Measurements from ENCODE around the gene POLR3GL. TPM values are rescaled to one million over a fixed set of nuclear protein-coding genes. Genes with fewer than 3 reads are reported as not detected.

POLR3GL gene
- total RNA-seq, 1 donor from 2014 or later, result 21.8 TPM

DNA sequence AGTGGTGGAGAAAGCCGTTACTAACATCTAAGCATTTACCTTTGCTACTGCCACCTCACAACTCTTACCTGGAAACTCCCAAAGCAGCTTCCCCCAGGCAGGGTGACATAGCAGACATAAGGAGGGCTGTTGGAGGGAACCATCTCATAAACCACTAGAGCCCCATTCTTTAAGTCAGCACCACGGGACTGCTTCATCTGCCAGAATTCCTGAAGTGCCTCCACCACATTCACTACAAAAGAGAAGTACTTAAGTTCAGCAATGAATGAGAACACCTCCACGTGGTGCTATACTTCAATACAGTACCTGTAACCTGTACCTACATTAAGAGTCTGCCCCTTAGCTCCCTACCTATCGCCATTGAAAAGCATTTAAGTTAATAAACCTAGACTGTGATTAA is 16.9 kb upstream of the POLR3GL start:
- intact Hi-C loops (cut with micrococcal nuclease), result no loop called here

GRCh38 chr1:145949219-145949618 is 15.3 kb upstream of the POLR3GL start:
- intact Hi-C loops (cut with micrococcal nuclease), result no loop called here

GRCh38 chr1:145951526-145951925 is 13.0 kb upstream of the POLR3GL start:
- intact Hi-C loops (cut with micrococcal nuclease), result no loop called here

- intact Hi-C loops (cut with micrococcal nuclease), result no loop called here
Measured at GRCh38 chr1:145952903-145953302, 11.6 kb upstream of the POLR3GL start.

GRCh38 chr1:145953861-145954260 is 10.6 kb upstream of the POLR3GL start:
- intact Hi-C loops (cut with micrococcal nuclease), result no loop called here

DNA sequence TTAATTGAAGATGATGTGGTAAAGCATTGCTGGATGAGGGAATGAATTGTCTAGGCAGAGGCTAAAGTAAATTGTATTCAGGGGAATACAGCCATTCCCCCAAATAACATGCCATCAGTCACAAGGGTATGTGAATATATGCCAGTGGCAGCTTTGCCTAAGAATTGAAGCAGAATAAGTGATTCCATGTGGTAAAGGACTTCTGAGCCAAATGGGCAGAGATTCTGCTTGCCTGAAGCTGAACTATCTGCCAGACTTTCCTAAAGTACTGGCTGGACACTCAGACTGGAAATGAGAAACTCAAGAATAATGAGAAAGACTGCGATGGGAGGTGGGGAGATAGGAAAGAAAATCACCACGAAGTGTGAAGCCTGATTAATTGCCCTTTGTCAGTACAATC is 9.1 kb upstream of the POLR3GL start:
- intact Hi-C loops (cut with micrococcal nuclease), result no loop called here

GRCh38 chr1:145956361-145956760 is 8.1 kb upstream of the POLR3GL start:
- intact Hi-C loops (cut with micrococcal nuclease), result loop anchor here (1.0 to 2.0 kb wide), 4 partner anchors 8 to 80 kb away; partner anchors contain the start of genes ANKRD34A, PEX11B, POLR3GL and TXNIP

DNA sequence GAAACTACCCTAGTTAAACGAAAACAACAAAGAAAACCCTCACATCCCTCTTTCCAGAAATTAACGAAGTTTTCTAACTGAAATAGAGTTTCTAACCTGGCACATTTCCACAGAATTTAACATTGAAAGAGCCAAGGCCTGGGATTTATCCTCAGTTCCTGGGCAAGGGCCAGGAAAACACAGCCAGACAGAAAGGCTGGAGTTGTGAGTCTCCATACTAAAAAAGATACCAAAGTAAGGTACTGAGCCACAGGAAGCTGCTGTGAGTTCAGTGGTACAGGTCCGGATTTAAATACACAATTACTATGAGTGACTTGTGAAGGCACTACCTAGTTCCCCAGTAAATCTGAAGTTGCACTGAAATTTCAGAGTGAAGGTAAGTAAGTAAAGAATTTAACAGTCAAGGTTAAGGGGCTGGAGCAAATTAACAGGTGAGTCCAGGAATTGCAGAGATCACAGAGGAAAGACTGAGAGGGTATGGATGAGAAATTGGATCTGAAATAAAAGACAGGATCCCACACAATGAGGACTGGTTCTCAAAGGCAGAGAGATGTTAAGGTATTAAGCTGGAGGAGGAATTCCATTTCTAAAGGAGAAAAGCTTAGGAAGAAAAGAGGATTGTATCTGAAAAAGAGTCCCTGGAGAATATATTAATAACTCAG is 7.6 kb upstream of the POLR3GL start:
- intact Hi-C loops (cut with micrococcal nuclease), result loop anchor here (1.0 to 2.0 kb wide), 4 partner anchors 7 to 80 kb away; partner anchors contain the start of genes ANKRD34A, PEX11B, POLR3GL and TXNIP

DNA sequence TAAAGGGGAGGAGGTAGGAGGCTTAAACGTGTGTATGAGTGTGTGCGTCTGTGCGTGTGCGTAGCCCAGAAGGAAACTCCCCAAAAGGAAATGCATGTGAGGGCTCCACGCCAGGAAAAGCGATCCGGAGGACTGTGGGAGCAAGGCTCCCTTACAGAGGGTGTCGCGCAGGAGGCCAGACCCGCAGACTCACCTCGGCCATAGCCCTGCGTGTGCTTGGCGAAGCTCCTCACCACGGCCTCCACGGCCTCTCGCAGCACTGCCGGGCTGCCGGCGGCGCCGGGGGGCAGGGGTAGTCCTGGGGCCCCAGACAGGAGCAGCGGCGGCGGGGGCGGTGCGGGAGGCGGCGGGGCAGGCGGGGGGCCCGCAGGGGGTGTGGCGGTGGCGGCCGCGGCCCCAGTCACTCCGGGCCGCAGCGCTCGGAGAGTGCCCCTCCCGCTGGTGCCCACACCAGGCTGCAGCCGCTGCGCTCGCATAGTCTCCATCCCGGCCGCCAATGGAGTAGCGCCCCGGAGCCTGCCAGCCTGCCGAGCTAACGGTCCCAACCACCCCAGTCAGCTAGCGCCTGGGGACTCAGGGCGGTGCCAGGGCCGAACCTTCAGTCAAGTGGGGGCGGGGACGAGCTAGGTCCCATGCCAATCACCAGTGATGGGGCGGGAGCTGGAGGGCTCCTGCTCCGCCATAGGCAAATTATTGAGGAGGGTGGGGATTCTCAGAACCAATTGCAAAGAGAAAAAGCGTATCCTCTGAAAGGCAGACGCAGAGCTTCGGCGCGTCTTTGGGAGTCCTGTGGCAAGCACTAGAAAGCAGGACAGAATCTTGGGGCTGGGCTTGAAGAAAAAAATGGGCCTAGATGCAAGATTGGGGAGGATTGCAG is 6.8 kb upstream of the POLR3GL start, which contains the start of gene LIX1L:
Gene LIX1L (minus strand): TSS at position 575 of the 877 bp plus-strand sequence. CDS start 90 bp downstream, at position 485.
- intact Hi-C loops (cut with micrococcal nuclease), result loop anchor here (1.0 to 2.0 kb wide), 7 partner anchors 22 to 98 kb away; partner anchors contain the start of genes ANKRD35, PEX11B, PIAS3 and RBM8A

- intact Hi-C loops (cut with micrococcal nuclease), result loop anchor here (1.0 to 2.0 kb wide), 4 partner anchors 21 to 99 kb away; partner anchors contain the start of genes ANKRD35, PIAS3 and RBM8A
Measured at GRCh38 chr1:145958734-145959133, 5.8 kb upstream of the POLR3GL start.

GRCh38 chr1:145959333-145959732 is 5.2 kb upstream of the POLR3GL start:
- intact Hi-C loops (cut with micrococcal nuclease), result loop anchor here (2.0 kb wide), 2 partner anchors 33 to 75 kb away; partner anchors contain the start of genes ANKRD35 and RBM8A

DNA sequence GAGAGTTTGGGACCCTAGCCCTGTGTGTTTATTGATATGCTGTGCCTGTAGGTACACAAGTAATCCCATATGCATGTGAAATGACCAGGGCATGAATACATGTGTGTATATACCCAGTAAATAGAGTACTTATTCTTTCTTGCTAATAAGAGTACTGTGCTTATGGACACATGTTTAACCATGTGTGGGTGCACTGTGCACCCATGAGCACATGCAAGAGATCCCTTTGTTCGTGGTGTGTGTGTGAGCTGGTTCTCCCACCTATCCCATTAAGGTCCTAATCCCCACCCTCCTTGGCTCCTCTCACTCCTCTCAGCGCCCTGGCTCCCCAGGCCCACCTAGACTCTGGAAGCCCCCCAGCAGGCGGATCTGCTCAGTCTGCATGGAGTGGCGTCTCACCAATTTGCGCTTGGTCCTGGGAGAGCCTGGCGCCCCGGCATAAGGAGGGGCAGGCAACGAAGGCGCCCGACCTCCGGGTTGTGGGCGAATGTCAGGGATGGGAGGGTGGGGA is 4.5 kb upstream of the POLR3GL start:
- intact Hi-C loops (cut with micrococcal nuclease), result loop anchor here (2.0 kb wide), 2 partner anchors 33 to 75 kb away; partner anchors contain the start of genes ANKRD35 and RBM8A

GRCh38 chr1:145960468-145961108 is 3.9 kb upstream of the POLR3GL start:
- intact Hi-C loops (cut with micrococcal nuclease), result no loop called here

DNA sequence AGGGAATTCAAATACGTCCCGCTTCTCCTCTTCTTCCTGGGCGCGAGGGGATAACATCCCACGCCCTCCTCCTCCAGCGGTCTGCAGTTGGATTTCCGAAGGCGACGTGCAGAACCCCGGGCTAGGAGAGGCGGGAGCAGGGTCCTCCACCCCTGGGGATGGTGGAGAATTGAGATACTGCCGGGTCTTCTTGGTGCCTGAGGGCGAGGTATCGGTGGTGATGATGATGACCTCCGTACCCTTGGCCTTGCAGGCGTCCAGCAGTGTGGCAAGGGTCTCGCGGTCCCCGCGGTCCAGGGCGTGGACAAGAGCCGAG is 3.4 kb upstream of the POLR3GL start:
- intact Hi-C loops (cut with micrococcal nuclease), result no loop called here

DNA sequence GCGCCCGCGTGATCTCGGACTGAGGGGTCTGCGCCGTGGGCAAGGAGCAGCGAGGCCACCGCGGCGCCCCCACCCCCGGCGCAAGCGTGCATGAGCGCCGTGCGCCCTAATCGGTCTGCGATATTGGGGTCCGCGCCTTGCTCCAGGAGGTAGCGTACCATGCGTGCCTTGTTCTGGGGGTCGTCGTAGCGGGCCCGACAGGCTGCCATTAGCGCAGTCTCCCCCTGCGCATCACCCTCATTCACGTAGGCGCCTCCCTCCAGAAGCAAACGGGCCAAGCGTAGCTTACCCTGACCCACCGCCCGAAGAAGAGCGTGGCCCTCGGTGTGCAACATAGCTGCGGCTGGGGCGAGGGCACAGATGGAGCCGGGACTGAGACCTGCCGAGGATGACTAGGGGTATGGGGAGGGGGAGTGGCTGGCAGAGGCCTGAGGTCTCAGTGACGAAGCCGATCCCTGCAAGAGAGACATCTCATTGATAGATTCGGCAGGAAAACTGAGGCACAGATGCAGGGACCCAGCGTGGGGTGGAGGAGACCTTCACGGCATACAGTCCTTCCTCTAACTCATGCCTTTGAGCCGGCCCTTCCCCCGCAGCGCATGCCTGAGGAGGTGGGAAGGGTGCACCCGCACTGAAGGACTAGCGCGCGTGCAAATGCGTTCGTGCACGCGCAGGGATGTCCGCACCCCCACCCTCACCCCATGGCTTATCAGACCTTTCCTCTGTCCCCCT is 2.9 kb upstream of the POLR3GL start:
- intact Hi-C loops (cut with micrococcal nuclease), result no loop called here

DNA sequence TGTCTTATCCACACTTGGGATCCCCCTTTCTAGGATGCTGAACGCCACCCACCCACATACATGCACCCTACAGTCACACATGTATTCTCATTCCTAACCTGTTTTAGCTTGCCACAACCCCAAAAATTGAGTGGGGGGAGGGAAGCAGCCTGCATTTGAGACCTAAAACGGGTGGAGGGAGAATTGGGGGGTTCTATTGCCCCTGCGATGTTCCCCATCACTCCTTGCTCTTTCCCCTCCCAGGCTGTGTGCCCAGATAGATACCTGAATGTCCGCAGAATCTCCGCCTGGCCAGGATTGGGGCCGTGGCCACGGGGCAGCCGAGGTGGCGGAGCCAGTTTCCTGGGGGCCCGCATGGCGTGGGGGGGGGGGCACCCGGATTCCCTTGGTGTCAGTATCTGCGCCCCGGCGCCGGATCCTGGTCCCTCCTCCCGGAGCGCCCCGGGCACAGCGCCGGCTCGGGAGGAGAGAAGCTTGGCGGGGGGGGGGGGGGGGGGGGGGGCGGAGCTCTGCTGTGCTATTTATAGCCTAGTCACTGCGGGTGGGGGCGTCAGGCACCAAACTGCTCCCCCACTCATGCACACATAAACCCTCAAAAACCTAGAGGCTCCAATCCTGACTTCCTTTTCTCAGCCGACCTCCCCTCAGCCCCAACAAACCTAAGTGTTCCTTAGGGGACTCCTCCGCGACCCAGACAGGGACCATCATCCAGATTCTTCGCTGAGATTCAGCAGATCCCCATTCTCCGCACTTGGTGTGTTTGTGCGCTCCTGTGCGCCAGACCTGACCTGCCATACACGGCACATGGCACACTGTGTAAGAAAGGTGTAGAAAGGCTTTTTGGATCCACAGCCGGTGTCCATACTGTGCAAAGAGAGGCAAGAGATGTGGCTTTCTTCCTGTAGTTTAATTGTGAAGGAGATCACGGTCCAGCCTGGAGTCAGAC is 2.1 kb upstream of the POLR3GL start:
- intact Hi-C loops (cut with micrococcal nuclease), result no loop called here

- intact Hi-C loops (cut with micrococcal nuclease), result loop anchor here (1.0 to 2.0 kb wide), 4 partner anchors 7 to 105 kb away; partner anchors contain the start of genes PIAS3 and RBM8A
Measured at GRCh38 chr1:145963265-145964019, 1.0 kb upstream of the POLR3GL start.

DNA sequence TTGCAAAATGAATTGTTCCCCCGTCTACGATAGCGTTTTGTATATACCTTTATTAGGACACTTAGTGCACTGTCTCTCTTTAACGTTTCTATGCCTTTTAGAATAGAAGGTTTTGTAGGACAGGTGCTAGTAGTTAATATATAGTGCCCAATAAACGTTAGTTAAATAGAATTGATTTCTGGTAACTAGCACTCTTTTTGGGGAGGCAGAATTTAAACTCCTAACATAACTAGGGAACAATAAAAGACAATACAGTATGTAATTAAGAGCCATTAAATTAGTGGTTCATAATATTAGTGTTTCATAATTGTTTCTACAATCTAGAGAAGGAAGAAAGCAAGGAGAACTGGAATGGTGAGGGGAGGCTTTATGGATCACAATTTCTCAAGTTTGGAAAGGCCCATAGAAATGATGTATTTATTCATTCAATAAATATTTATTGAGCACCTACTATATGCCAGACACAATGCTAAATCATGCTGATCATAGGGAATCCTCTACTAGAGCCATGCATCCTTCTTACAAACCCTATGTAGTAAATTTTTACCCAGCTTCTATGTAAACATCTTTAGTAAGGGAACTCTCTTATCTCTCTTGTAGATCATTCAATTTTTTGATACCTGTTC is 742 bp downstream of the POLR3GL start:
- intact Hi-C loops (cut with micrococcal nuclease), result loop anchor here (2.0 kb wide), 1 partner anchor 106 kb away; the partner anchor contains the start of gene PIAS3

Measured in T-helper 2 cell treated with Interferon-gamma antibody and Interleukin-4, amounts not matched to agents 100 ng/mL and 5 ng/mL, for 36 hours (primary cell).